ENCODE results near the gene PYHIN1.

Gene PYHIN1

GRCh38 chr1:158946785-158947184 is 15.4 kb downstream of the PYHIN1 start:
- H3K4me3 ChIP-seq (ENCODE audit: low read depth, low read length): no peak overlapping the region
- TF ChIP-seq CTCF (IDR thresholded peaks at IDR 0.05; ENCODE audit: borderline replicate concordance, insufficient read depth, low read depth, low read length): no peak

- no peak for TF ChIP-seq CTCF (IDR thresholded peaks at IDR 0.05; ENCODE audit: borderline replicate concordance, insufficient read depth, low read depth, low read length)
- peak overlapping the region; percentile 24 for H3K4me3 ChIP-seq (ENCODE audit: low read depth, low read length)
Observed at GRCh38 chr1:158951956-158952355, 20.6 kb downstream of the PYHIN1 start.

GRCh38 chr1:158952416-158952815 is 21.1 kb downstream of the PYHIN1 start:
- no peak for TF ChIP-seq CTCF (IDR thresholded peaks at IDR 0.05; ENCODE audit: borderline replicate concordance, insufficient read depth, low read depth, low read length)
- H3K4me3 ChIP-seq (ENCODE audit: low read depth, low read length): peak overlapping the region; percentile 24

- no peak for TF ChIP-seq CTCF (IDR thresholded peaks at IDR 0.05; ENCODE audit: borderline replicate concordance, insufficient read depth, low read depth, low read length)
- H3K4me3 ChIP-seq (ENCODE audit: low read depth, low read length): no peak overlapping the region
Observed at GRCh38 chr1:158961178-158961577, 29.8 kb downstream of the PYHIN1 start.

- H3K4me3 ChIP-seq (ENCODE audit: low read depth, low read length): no peak overlapping the region
- no peak for TF ChIP-seq CTCF (IDR thresholded peaks at IDR 0.05; ENCODE audit: borderline replicate concordance, insufficient read depth, low read depth, low read length)
Observed at GRCh38 chr1:158962983-158963382, 31.6 kb downstream of the PYHIN1 start.

- H3K4me3 ChIP-seq (ENCODE audit: low read depth, low read length): no peak overlapping the region
- no peak for TF ChIP-seq CTCF (IDR thresholded peaks at IDR 0.05; ENCODE audit: borderline replicate concordance, insufficient read depth, low read depth, low read length)
Observed at GRCh38 chr1:158969166-158969565, 37.8 kb downstream of the PYHIN1 start.

GRCh38 chr1:158969855-158970254 is 38.5 kb downstream of the PYHIN1 start:
- no peak for TF ChIP-seq CTCF (IDR thresholded peaks at IDR 0.05; ENCODE audit: borderline replicate concordance, insufficient read depth, low read depth, low read length)
- no peak overlapping the region for H3K4me3 ChIP-seq (ENCODE audit: low read depth, low read length)
